ENCODE data around the gene ABCC4. TPM values are rescaled to one million over a fixed set of nuclear protein-coding genes. Genes with fewer than 3 reads are reported as not detected.
A peak's percentile ranks its signal among the peaks of the same experiment; 100 is the strongest.

The ABCC4 gene
- total RNA-seq, 1 donor from 2014 or later: 10.6 TPM

GRCh38 chr13:94992036-94992960, 309.0 kb downstream of the ABCC4 start:
- Mint-ChIP-seq H3K4me1 (ENCODE audit: low read depth) (peaks cover 4% of the 10 kb centered on the region), H3K27ac (ENCODE audit: unreplicated experiment) (no peak overlapping the region), H3K36me3 (ENCODE audit: low read depth) (no peaks in the 10 kb centered on the region), H3K4me3 (ENCODE audit: unreplicated experiment) (no peak overlapping the region), H3K27me3 (ENCODE audit: low read depth) (peaks cover 29% of the 10 kb centered on the region), H3K9me3 (ENCODE audit: low read depth) (no peaks in the 10 kb centered on the region)
- DNase-seq (ENCODE audit: low spot score): no peak
- TF ChIP-seq CTCF (IDR thresholded peaks at IDR 0.05): no peak

- peaks cover 25% of the 10 kb centered on the region for H3K27me3 Mint-ChIP-seq (ENCODE audit: low read depth)
- H3K36me3 Mint-ChIP-seq (ENCODE audit: low read depth): no peaks in the 10 kb centered on the region
- H3K27ac Mint-ChIP-seq (ENCODE audit: unreplicated experiment): no peak overlapping the region
- H3K4me3 Mint-ChIP-seq (ENCODE audit: unreplicated experiment): no peak overlapping the region
- no peaks in the 10 kb centered on the region for H3K9me3 Mint-ChIP-seq (ENCODE audit: low read depth)
- DNase-seq (ENCODE audit: low spot score): no peak
- TF ChIP-seq CTCF (IDR thresholded peaks at IDR 0.05): peak; percentile 32
- peaks cover 2% of the 10 kb centered on the region for H3K4me1 Mint-ChIP-seq (ENCODE audit: low read depth)
Observed at GRCh38 chr13:94988654-94989053, 312.6 kb downstream of the ABCC4 start.

- no peaks in the 10 kb centered on the region for H3K9me3 Mint-ChIP-seq (ENCODE audit: low read depth)
- no peak overlapping the region for H3K4me3 Mint-ChIP-seq (ENCODE audit: unreplicated experiment)
- H3K27me3 Mint-ChIP-seq (ENCODE audit: low read depth): peaks cover 28% of the 10 kb centered on the region
- H3K36me3 Mint-ChIP-seq (ENCODE audit: low read depth): no peaks in the 10 kb centered on the region
- no peaks in the 10 kb centered on the region for H3K4me1 Mint-ChIP-seq (ENCODE audit: low read depth)
- TF ChIP-seq CTCF (IDR thresholded peaks at IDR 0.05): no peak
- H3K27ac Mint-ChIP-seq (ENCODE audit: unreplicated experiment): no peak overlapping the region
- DNase-seq (ENCODE audit: low spot score): no peak
Observed at GRCh38 chr13:94987869-94988268, 313.4 kb downstream of the ABCC4 start.

- H3K4me3 Mint-ChIP-seq (ENCODE audit: unreplicated experiment): no peak overlapping the region
- H3K4me1 Mint-ChIP-seq (ENCODE audit: low read depth): no peaks in the 10 kb centered on the region
- H3K36me3 Mint-ChIP-seq (ENCODE audit: low read depth): no peaks in the 10 kb centered on the region
- H3K9me3 Mint-ChIP-seq (ENCODE audit: low read depth): no peaks in the 10 kb centered on the region
- no peak for TF ChIP-seq CTCF (IDR thresholded peaks at IDR 0.05)
- no peak for DNase-seq (ENCODE audit: low spot score)
- H3K27ac Mint-ChIP-seq (ENCODE audit: unreplicated experiment): no peak overlapping the region
- peaks cover 26% of the 10 kb centered on the region for H3K27me3 Mint-ChIP-seq (ENCODE audit: low read depth)
Observed at GRCh38 chr13:94987081-94987480, 314.2 kb downstream of the ABCC4 start.

- H3K27me3 Mint-ChIP-seq (ENCODE audit: low read depth): peaks cover 12% of the 10 kb centered on the region
- H3K36me3 Mint-ChIP-seq (ENCODE audit: low read depth): no peaks in the 10 kb centered on the region
- H3K27ac Mint-ChIP-seq (ENCODE audit: unreplicated experiment): no peak overlapping the region
- TF ChIP-seq CTCF (IDR thresholded peaks at IDR 0.05): no peak
- no peaks in the 10 kb centered on the region for H3K4me1 Mint-ChIP-seq (ENCODE audit: low read depth)
- H3K9me3 Mint-ChIP-seq (ENCODE audit: low read depth): no peaks in the 10 kb centered on the region
- DNase-seq (ENCODE audit: low spot score): no peak
- H3K4me3 Mint-ChIP-seq (ENCODE audit: unreplicated experiment): no peak overlapping the region
Observed at GRCh38 chr13:94984958-94985357, 316.3 kb downstream of the ABCC4 start.
